ENCODE measurements around the gene RAD51B.
A peak's percentile ranks its signal among the peaks of the same experiment; 100 is the strongest.
"Not testable (repeated sequence)": the region's sequence is repeated elsewhere in the genome, so short reads cannot be mapped to it uniquely, and the experiment has no call there.

Gene RAD51B

GRCh38 chr14:68039593-68039992, 220.0 kb downstream of the RAD51B start:
- TF ChIP-seq PAX5 (IDR thresholded peaks at IDR 0.05; ENCODE audit: insufficient read depth, low read length, severe bottlenecking) (no peak), POLR2AphosphoS5 (IDR thresholded peaks at IDR 0.05; ENCODE audit: low read depth, low read length) (no peak), SPI1 (IDR thresholded peaks at IDR 0.05; ENCODE audit: low read depth, low read length) (no peak), POU2F2 (IDR thresholded peaks at IDR 0.05; ENCODE audit: low read depth, low read length) (no peak), TAF1 (IDR thresholded peaks at IDR 0.05; ENCODE audit: low read depth, low read length) (no peak), POLR2A (IDR thresholded peaks at IDR 0.05; ENCODE audit: low read depth, low read length) (no peak)
- FAIRE-seq (no peak), DNase-seq (ENCODE audit: insufficient read length, low spot score) (no peak)

GRCh38 chr14:68040633-68041369, 221.2 kb downstream of the RAD51B start:
- no peak for TF ChIP-seq POU2F2 (IDR thresholded peaks at IDR 0.05; ENCODE audit: low read depth, low read length)
- no peak for TF ChIP-seq POLR2AphosphoS5 (IDR thresholded peaks at IDR 0.05; ENCODE audit: low read depth, low read length)
- DNase-seq (ENCODE audit: insufficient read length, low spot score) (no peak), FAIRE-seq (no peak)

GRCh38 chr14:68041876-68042354, 222.3 kb downstream of the RAD51B start:
- FAIRE-seq: no peak
- TF ChIP-seq PAX5 (IDR thresholded peaks at IDR 0.05; ENCODE audit: insufficient read depth, low read length, severe bottlenecking) (no peak), SPI1 (IDR thresholded peaks at IDR 0.05; ENCODE audit: low read depth, low read length) (no peak), POLR2A (IDR thresholded peaks at IDR 0.05; ENCODE audit: low read depth, low read length) (no peak)
- DNase-seq (ENCODE audit: insufficient read length, low spot score): no peak

- no peak for TF ChIP-seq PAX5 (IDR thresholded peaks at IDR 0.05; ENCODE audit: insufficient read depth, low read length, severe bottlenecking)
- TF ChIP-seq TAF1 (IDR thresholded peaks at IDR 0.05; ENCODE audit: low read depth, low read length): no peak
- TF ChIP-seq POLR2A (IDR thresholded peaks at IDR 0.05; ENCODE audit: low read depth, low read length): no peak
- no peak for TF ChIP-seq POU2F2 (IDR thresholded peaks at IDR 0.05; ENCODE audit: low read depth, low read length)
- no peak for TF ChIP-seq SPI1 (IDR thresholded peaks at IDR 0.05; ENCODE audit: low read depth, low read length)
- TF ChIP-seq POLR2AphosphoS5 (IDR thresholded peaks at IDR 0.05; ENCODE audit: low read depth, low read length): no peak
- FAIRE-seq (no peak), DNase-seq (ENCODE audit: insufficient read length, low spot score) (no peak)
Observed at GRCh38 chr14:68042586-68043210, 223.1 kb downstream of the RAD51B start.

GRCh38 chr14:68043752-68044151, 224.2 kb downstream of the RAD51B start:
- TF ChIP-seq POLR2A (IDR thresholded peaks at IDR 0.05; ENCODE audit: low read depth, low read length) (no peak), SPI1 (IDR thresholded peaks at IDR 0.05; ENCODE audit: low read depth, low read length) (peak; percentile 44)
- FAIRE-seq (peak; percentile 33), DNase-seq (ENCODE audit: insufficient read length, low spot score) (no peak)

- no peak for DNase-seq (ENCODE audit: insufficient read length, low spot score)
- TF ChIP-seq POLR2A (IDR thresholded peaks at IDR 0.05; ENCODE audit: low read depth, low read length): no peak
- FAIRE-seq: no peak
Observed at GRCh38 chr14:68047906-68048305, 228.3 kb downstream of the RAD51B start.

GRCh38 chr14:68048815-68049214, 229.2 kb downstream of the RAD51B start:
- not testable (repeated sequence) for DNase-seq (ENCODE audit: insufficient read length, low spot score); FAIRE-seq

- DNase-seq (ENCODE audit: insufficient read length, low spot score) (no peak), FAIRE-seq (no peak)
- TF ChIP-seq POLR2A (IDR thresholded peaks at IDR 0.05; ENCODE audit: low read depth, low read length) (no peak), TAF1 (IDR thresholded peaks at IDR 0.05; ENCODE audit: low read depth, low read length) (no peak)
Observed at GRCh38 chr14:68050177-68050576, 230.6 kb downstream of the RAD51B start.

- TF ChIP-seq PAX5 (IDR thresholded peaks at IDR 0.05; ENCODE audit: insufficient read depth, low read length, severe bottlenecking) (no peak), TAF1 (IDR thresholded peaks at IDR 0.05; ENCODE audit: low read depth, low read length) (no peak), POLR2A (IDR thresholded peaks at IDR 0.05; ENCODE audit: low read depth, low read length) (no peak), POU2F2 (IDR thresholded peaks at IDR 0.05; ENCODE audit: low read depth, low read length) (no peak), POLR2AphosphoS5 (IDR thresholded peaks at IDR 0.05; ENCODE audit: low read depth, low read length) (no peak), SPI1 (IDR thresholded peaks at IDR 0.05; ENCODE audit: low read depth, low read length) (no peak)
- no peak for DNase-seq (ENCODE audit: insufficient read length, low spot score)
- FAIRE-seq: no peak
Observed at GRCh38 chr14:68051146-68051545, 231.6 kb downstream of the RAD51B start.

- no peak for FAIRE-seq
- no peak for DNase-seq (ENCODE audit: insufficient read length, low spot score)
- no peak for TF ChIP-seq TAF1 (IDR thresholded peaks at IDR 0.05; ENCODE audit: low read depth, low read length)
- no peak for TF ChIP-seq POLR2AphosphoS5 (IDR thresholded peaks at IDR 0.05; ENCODE audit: low read depth, low read length)
- TF ChIP-seq POU2F2 (IDR thresholded peaks at IDR 0.05; ENCODE audit: low read depth, low read length): no peak
- TF ChIP-seq POLR2A (IDR thresholded peaks at IDR 0.05; ENCODE audit: low read depth, low read length): no peak
- TF ChIP-seq PAX5 (IDR thresholded peaks at IDR 0.05; ENCODE audit: insufficient read depth, low read length, severe bottlenecking): no peak
- TF ChIP-seq SPI1 (IDR thresholded peaks at IDR 0.05; ENCODE audit: low read depth, low read length): no peak
Observed at GRCh38 chr14:68060198-68060597, 240.6 kb downstream of the RAD51B start.

- FAIRE-seq (no peak), DNase-seq (ENCODE audit: insufficient read length, low spot score) (no peak)
- no peak for TF ChIP-seq POU2F2 (IDR thresholded peaks at IDR 0.05; ENCODE audit: low read depth, low read length)
- no peak for TF ChIP-seq POLR2A (IDR thresholded peaks at IDR 0.05; ENCODE audit: low read depth, low read length)
- TF ChIP-seq PAX5 (IDR thresholded peaks at IDR 0.05; ENCODE audit: insufficient read depth, low read length, severe bottlenecking): no peak
- no peak for TF ChIP-seq TAF1 (IDR thresholded peaks at IDR 0.05; ENCODE audit: low read depth, low read length)
- TF ChIP-seq SPI1 (IDR thresholded peaks at IDR 0.05; ENCODE audit: low read depth, low read length): no peak
Observed at GRCh38 chr14:68062651-68063050, 243.1 kb downstream of the RAD51B start.

Data from GM12891 (cell line).